Lower lobe of right lung (tissue), 2 donors: Measurements from ENCODE around the gene CDC16. TPM values are rescaled to one million over a fixed set of nuclear protein-coding genes. Genes with fewer than 3 reads are reported as not detected.
A peak's percentile ranks its signal among the peaks of the same experiment; 100 is the strongest.

Experiments
- ATAC-seq, 2 donors: fragments of 200-7000 bp; cut with Tn5 transposase; one replicate each; pipeline ENCODE4 v1.9.1; 2020 to 2022; ENCODE audit warnings: mild to moderate bottlenecking in 2 of 2, moderate library complexity in 2 of 2
- DNase-seq: peaks from one replicate; pipeline ENCODE4 v3.0.0-alpha.2; 2020
- H3K27ac ChIP-seq: fragments of 200-600 bp; one replicate; pipeline ENCODE4 v1.8.0; 2022
- H3K27me3 ChIP-seq: fragments of 200-600 bp; one replicate; pipeline ENCODE4 v1.8.0; 2022; ENCODE audit warnings: low read depth
- H3K36me3 ChIP-seq: fragments of 200-600 bp; one replicate; pipeline ENCODE4 v1.8.0; 2022; ENCODE audit warnings: mild to moderate bottlenecking
- H3K4me1 ChIP-seq: fragments of 200-600 bp; one replicate; pipeline ENCODE4 v1.8.0; 2022
- H3K4me3 ChIP-seq: fragments of 200-600 bp; one replicate; pipeline ENCODE4 v1.8.0; 2022; ENCODE audit warnings: mild to moderate bottlenecking
- H3K9me3 ChIP-seq: fragments of 200-600 bp; one replicate; pipeline ENCODE4 v1.8.0; 2022
- intact Hi-C: fragments of 100-400 bp; cut with DNase I; formaldehyde crosslinking; loops from one replicate; pipeline ENCODE4 v1.11.0; 2022
- total RNA-seq: library from RNA; stranded (reverse); fragmentation: NEBNext Ultra II Directional; extraction: Animal tissue kit (Norgen Biotek cat#: 25700); gene quantifications from one replicate; pipeline ENCODE4 v1.2.1, GENCODE V29; 2021
- TF ChIP-seq, protein P1 (sequence below): fragments of 200-600 bp; IDR thresholded peaks from one replicate; pipeline ENCODE4 v1.8.0; 2022; ENCODE audit warnings: antibody characterized with exemption, mild to moderate bottlenecking
- donor health status: DM: no; HTN: yes; CAD: no; lungs with severe emphysema.

The CDC16 gene
- total RNA-seq, 1 donor from 2014 or later = 66.5 TPM

DNA sequence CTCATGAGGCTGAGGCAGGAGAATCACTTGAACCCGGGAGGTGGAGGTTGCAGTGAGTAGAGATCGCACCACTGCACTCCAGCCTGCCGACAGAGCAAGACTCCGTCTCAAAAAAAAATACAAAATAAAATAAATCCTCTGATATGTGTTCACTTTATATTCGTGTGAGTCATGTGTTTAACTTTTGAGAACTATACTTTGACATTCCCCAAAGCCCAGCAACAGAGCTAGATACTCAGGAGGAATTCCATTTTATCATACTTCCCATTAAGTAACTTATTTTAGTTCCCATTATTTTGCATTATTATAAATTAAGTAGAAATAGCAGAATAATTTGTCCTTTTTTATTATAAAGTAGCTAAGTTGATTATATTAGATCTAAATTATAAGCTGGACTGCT is 76.3 kb downstream of the CDC16 start:
- Histone ChIP-seq H3K4me1 (peaks cover 22% of the 10 kb centered on the region), H3K9me3 (no peaks in the 10 kb centered on the region)
- ATAC-seq = no peak

DNA sequence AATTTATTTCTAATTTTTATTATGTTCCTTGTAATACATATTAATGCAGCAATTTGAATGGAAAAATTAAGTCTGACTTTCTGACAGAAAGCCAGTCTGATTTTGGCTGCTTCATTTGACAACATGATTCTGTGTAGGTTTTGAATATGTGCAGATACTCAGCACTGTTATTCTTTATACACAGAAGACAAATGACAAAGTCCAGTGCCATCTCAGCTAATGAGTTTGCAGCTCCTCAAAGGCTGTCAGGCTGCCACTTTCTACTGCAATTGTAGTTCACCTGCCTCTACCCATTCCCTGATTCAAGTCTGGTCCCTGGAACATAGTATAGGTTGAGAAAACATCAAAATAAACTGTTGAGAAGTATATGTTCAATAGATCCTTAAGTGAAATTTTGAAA is 76.7 kb downstream of the CDC16 start:
- no peak overlapping the region for H3K27ac ChIP-seq
- TF ChIP-seq, protein P1, sequence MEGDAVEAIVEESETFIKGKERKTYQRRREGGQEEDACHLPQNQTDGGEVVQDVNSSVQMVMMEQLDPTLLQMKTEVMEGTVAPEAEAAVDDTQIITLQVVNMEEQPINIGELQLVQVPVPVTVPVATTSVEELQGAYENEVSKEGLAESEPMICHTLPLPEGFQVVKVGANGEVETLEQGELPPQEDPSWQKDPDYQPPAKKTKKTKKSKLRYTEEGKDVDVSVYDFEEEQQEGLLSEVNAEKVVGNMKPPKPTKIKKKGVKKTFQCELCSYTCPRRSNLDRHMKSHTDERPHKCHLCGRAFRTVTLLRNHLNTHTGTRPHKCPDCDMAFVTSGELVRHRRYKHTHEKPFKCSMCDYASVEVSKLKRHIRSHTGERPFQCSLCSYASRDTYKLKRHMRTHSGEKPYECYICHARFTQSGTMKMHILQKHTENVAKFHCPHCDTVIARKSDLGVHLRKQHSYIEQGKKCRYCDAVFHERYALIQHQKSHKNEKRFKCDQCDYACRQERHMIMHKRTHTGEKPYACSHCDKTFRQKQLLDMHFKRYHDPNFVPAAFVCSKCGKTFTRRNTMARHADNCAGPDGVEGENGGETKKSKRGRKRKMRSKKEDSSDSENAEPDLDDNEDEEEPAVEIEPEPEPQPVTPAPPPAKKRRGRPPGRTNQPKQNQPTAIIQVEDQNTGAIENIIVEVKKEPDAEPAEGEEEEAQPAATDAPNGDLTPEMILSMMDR = no peak
- no peaks in the 10 kb centered on the region for H3K9me3 ChIP-seq
- intact Hi-C loops = no loop called here
- no peak overlapping the region for H3K4me3 ChIP-seq
- peaks cover 26% of the 10 kb centered on the region for H3K4me1 ChIP-seq
- no peak for ATAC-seq
- H3K27me3 ChIP-seq = no peaks in the 10 kb centered on the region
- DNase-seq = no peak
- H3K36me3 ChIP-seq = peaks cover 6% of the 10 kb centered on the region

More for the DNA sequence above, 76.3 kb downstream of the CDC16 start:
- Histone ChIP-seq H3K4me3 (no peak overlapping the region), H3K36me3 (peaks cover 10% of the 10 kb centered on the region), H3K27me3 (no peaks in the 10 kb centered on the region), H3K27ac (no peak overlapping the region)
- intact Hi-C loops = no loop called here
- DNase-seq = no peak
- TF ChIP-seq, protein P1 = no peak

DNA sequence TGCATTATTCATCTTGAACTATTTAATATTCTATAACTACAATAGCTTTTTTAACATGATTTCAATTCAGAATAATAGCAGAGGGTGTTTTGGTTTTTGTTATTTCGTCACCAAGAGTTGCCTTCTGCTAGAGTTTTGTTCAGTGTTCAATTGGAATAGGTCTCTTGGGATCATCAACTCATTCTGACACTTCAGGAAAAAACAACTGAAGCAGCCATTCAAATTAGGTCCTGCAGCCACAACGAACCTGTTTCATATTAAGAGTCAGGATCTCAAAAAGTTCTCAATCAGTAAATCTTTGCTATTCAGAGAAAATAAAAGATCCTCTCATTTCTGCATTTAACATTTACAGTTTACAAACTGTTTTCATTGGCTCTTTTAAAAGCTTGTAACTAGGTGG is 77.2 kb downstream of the CDC16 start:
- Histone ChIP-seq H3K4me1 (peaks cover 28% of the 10 kb centered on the region), H3K36me3 (peaks cover 1% of the 10 kb centered on the region), H3K27me3 (no peaks in the 10 kb centered on the region), H3K27ac (no peak overlapping the region), H3K9me3 (no peaks in the 10 kb centered on the region), H3K4me3 (no peak overlapping the region)
- intact Hi-C loops = no loop called here
- no peak for DNase-seq
- TF ChIP-seq, protein P1 = no peak
- ATAC-seq = no peak

DNA sequence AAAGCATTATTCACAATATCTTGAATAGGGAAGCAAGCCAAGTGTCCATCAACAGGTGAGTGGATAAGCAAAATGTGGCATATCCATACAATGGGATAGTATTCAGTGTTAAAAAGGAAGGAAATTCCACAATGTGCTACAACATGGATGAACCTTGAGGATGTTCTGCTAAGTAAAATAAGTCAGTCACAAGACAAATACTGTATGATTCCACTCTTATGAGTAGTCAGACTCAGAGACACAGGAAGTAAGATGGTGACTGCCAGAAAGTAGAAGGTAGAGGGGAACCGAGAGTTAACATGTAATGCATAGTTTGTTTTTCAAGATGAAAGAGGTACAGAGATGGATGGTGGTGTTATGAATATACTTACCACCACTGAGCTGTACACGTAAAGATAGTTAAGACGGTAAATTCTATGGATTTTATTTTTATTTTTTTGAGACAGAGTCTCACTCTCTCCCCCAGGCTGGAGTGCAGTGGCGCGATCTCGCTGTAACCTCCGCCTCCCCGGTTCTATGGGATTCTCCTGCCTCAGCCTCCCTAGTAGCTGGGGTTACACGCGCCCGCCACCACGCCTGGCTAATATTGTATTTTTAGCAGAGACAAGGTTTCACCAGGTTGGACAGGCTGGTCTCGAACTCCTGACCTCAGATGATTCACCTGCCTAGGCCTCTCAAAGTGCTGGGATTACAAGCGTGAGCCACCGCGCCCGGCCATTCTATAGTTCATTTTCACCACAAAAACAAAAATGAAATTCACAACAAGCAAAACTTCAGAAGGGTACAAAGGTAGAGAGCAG is 78.6 kb downstream of the CDC16 start:
- TF ChIP-seq, protein P1 = no peak
- Histone ChIP-seq H3K36me3 (no peaks in the 10 kb centered on the region), H3K27me3 (no peaks in the 10 kb centered on the region), H3K4me1 (peaks cover 31% of the 10 kb centered on the region), H3K4me3 (peak overlapping the region; percentile 94), H3K9me3 (no peaks in the 10 kb centered on the region), H3K27ac (peak overlapping the region; percentile 95)
- intact Hi-C loops = no loop called here
- no peak for DNase-seq
- no peak for ATAC-seq

DNA sequence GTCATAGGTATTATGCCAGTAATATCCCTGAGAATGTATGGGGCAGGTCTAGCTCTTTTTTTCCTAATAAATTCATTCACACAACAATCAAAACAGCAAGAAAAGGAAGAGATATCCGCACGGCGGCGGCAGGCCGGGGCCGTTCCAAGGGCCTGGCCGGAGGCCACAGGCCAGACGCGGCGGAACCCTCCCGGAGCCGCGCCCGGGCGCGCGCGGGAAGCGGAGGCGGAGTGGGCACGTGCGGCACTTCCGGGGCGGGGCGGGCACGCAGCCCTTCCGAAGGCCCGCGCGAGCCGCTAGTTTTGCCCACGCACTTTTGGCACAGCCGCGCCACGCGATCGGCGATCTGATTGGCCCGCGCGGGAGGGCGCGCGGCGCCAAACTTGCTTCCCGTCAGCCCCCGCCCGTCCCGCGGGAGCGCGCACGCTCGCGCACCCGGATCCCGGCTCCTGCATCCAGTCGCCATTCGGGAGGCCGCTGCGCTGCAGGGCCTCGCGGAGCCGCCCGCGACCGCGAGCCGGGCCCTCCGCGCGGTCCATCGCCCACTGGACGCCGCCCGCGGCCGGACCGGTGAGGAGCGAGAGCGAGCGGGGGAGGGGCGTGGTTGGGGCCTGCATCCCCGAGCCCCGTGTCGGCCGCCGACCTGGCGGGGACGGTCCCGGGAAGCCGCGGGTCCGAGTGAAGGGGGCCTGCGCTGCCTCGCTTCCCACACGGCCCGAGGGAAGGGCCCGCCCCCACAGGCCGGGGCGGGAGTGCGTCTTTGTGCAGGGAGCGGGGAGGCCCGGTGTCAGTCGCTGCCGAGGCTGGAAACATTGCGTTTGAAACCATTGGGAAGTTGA is 79.6 kb downstream of the CDC16 start, which contains the start of gene CHAMP1:
Gene CHAMP1 (plus strand): TSS at position 430 of the 839 bp plus-strand sequence. CDS start 9,340 bp downstream, outside the sequence.
- peak; percentile 98 for ATAC-seq
- H3K27me3 ChIP-seq = no peaks in the 10 kb centered on the region

More for the DNA sequence above, 79.6 kb downstream of the CDC16 start, which contains the start of gene CHAMP1:
- Histone ChIP-seq H3K4me3 (peak within 1 kb of the TSS; percentile 94), H3K36me3 (no peaks in the 10 kb centered on the region), H3K9me3 (no peaks in the 10 kb centered on the region), H3K27ac (peak within 1 kb of the TSS; percentile 95), H3K4me1 (peaks cover 37% of the 10 kb centered on the region)
- peak; percentile 98 for DNase-seq
- TF ChIP-seq, protein P1 = no peak
- intact Hi-C loops = no loop called here
